ENCODE measurements around the gene CDCA4.

CDCA4 gene

DNA sequence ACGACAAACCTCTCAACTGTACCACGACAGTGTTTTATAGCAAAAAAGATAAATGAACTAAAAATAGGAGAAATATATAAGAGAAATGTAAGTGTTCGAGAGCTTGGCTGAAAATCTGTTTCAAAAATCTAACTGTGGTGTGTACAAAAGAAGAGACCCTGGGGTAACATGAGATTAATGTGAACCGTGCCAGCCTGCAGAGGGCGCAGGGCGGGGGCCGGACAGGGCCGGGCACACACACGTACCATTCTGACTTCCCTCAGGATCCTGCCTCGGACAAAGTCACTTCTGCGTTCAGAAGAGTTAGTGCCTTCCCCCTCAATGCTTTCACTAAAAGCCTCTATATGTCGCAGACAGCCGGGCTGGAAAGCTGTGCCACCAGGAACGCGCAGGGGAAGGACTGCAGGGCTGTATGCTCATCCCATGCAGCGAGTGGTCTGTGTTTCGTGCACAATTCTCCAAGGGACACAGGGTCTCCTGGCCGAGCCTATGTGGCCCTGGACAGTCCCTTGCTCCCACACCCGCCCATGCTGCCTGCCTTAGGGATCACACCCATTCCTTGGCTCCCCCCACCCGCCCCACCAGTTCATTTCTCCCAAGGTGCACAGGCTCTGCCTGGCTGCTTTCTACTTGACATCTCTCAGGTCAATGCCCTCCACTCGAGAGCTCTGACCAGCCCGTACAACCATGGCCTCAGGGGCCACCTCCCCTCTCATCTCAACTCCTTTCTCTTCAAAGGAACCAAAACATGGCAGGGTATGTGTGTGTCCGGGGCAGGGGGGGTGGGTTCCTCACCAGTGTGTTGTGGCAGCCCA lies 8.5 kb downstream of the CDCA4 start:
- DNase-seq, result no peak

DNA sequence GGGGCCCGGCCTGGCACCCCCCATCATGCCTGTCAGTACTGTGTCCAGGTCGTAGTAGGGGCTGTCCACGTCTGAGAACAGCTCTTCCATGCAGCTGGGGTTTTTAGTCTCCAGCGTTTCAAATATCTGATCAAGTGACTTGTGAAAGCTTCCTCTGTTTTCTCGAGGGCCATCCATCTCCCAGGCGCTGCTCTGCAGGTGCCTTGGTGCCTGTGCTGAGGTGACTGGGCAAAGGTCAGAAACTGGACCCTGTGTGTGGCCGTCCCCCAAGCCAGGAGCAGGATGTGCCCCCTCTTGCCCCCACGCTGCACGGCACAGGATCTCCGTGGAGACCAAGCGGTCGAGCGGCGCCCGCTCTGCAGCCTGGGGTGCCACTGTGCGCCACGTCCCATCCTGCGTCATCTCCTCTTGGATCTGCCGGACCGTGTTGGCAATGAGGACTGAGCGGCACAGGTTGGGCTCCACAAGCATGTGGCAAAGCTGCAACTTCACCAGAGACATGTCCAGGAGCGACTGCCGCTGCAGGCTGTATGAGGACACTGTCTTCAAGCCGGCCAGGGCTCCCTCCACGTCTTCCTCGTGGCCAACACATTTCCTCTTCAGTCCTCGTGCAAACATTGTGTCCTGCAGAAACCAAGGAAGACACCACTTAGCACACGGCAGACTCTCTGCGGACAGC lies 9.4 kb downstream of the CDCA4 start:
- no peak for DNase-seq

DNA sequence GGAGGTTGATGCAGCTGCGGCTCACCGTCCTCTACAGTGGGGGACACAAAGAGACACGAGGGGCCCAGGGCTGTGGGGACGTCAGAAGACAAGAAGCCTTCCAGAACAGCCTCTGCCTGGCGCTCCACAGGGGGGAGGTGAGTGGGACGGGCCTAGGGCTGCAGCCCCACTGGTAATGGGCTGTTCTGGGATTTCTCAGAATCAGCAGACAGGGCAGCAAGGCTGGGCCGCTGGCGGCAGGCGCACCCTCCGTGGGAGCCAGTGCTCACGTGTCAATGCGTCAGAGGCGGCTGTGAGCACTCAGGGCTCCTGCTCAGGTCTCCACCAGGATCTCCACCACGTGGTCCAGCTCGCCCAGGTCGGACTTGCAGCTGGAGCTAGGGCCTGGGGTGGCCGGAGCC lies 10.0 kb downstream of the CDCA4 start:
- DNase-seq, result no peak

DNA sequence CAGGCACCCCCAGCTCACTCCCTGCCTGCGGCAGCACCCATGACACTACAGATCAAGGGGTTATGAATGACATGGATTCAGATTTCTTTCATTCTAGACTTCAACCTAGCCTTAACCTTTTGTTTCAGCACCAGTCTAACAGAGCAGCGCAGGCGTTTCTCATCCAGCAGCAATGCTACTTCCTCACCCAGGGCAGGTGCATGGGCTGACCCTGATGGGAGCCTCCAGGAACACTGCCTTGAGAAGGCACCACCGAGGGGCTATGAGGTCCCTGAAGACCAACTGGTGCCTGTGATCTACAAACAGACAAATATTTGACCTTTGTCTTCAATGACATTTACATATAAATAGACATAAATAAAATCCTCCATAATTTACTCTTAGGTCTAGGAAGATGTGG lies 10.8 kb downstream of the CDCA4 start:
- no peak for DNase-seq

DNA sequence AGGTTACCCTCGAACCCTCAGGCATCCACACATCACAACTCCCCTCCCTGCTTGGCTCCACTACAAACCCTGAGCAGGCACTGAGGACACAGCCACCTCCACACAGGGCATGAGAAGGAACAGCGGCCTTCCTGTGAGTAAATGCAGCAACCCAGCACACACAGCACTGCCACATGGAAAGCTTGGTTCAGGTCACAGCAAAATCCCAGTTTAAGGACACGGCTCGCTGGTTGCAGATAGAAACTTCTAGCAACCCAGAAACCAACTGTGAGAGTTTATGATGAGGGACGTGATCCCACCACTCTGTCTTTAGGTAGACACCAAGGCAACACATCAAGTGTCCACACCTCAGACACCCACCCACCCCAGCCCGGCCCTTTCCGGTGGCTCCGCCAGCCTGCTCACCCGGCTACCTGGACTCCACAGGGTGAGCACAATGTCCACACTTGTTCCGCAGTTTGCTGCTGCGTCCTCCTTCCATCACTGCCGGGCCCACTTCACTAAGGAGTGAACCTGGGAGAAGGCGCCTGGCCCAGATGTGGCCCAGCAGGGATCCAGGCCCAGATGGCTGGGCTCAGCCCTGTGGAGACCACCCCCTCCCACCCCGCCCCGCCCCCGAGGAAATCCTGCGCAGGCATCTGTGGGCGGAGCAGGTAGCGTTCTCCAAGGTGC lies 13.2 kb downstream of the CDCA4 start:
- no peak for DNase-seq

DNA sequence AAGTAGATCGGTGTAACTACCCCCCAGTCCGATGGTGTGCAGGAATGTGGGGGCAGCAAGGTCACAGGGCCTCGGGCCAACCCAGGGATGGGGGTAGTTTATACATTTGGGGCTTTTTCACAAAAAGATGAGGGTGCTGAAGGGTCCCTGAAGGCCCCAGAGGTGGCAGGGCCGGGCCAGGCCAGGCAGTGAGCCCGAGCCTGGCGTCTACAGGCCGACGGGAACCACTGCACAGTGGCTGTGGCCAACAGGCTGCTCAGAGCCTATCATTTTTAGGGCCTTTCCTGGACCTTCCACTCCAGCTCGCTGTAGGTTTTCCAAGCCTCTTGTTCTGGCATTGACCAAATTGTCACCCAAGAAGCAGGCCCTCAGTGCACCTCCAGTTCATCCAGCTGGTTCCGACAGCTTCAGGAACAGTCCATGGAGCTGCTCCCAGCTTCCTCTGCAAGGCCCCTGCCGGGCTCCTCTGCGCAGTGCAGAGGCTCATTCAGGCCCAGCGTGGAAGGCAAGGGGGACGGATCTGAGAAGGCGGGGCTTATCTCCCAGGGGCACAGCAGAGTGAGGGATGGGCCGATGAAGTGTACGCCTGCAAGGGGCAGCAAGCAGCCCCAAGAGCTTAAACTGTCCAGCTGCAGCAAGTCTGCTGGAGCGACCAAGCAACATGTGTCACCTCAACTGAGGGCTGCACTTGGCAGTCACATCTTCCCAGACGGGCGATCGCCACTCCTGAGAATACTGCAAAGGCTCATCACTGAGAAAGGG lies 13.9 kb downstream of the CDCA4 start:
- no peak for DNase-seq

DNA sequence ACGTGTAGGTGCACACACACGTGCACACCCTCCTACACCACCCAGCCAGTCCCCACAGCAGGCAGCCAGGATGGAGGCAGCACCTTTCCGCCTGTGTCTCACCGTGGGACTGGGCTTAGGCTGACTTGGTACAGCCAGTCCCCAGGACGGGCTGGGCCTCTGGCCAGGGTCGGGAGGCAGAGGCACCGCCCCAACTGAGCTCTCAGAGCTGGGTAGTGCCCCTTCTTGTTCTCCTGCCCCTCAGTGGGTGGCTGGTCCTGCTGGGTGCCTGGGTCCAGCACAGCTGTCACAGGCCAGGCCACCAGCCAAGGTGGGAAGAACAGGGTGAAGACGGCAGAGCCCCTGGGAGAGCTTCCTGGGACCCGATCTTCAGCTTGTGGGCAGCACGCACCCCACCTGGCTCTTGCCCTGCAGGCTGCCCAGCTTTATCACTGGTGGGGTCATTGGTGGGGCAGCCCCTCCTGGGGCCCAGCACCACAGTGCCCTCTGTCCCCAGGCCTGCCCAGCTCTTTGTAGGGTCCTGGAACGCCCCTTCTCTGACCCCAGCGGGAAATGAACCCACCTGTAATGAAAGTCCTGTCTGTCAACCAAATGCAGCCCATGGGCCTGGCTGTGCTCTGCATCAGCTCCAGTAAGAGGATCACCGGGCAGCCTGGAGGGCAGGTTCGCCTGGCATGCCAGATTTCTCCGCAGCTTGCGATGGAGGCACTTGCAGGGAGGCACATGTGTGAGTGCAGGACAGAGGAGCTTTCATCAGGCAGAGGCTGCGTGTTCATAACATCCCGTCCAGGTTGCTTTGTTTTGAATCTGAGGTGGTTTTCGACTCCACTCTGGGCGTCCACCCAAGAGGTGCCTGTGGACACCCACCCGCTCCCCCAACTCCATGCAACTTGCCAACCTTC lies 14.7 kb downstream of the CDCA4 start:
- no peak for DNase-seq

DNA sequence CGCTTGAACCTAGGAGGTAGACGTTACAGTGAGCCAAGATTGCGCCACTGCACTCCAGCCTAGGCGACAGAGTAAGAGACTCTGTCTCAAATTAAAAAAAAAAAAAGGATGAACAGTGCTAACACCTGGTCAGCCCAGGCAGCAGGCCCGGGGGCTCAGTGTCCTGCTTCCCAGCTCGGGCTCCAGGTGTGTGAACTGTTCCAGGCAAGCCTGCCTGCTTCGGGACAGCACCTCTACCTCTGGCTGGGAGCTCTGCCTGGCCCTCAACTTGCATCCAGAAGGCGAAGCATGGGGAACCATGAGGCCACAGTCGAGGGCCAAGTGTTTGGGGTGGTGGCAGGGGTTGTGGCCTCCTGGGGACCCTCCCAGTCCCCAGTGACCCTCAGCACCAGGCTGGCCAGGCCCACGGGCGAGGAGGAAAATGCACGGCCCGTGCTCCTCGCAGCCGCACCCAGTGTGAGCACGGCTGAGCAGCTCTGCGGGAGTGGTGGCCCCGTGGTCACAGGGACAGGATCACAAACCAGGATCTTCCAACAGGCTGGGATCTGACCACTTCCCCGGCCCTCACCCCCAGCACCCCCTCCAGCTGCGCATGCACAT lies 15.5 kb downstream of the CDCA4 start:
- DNase-seq, result no peak

DNA sequence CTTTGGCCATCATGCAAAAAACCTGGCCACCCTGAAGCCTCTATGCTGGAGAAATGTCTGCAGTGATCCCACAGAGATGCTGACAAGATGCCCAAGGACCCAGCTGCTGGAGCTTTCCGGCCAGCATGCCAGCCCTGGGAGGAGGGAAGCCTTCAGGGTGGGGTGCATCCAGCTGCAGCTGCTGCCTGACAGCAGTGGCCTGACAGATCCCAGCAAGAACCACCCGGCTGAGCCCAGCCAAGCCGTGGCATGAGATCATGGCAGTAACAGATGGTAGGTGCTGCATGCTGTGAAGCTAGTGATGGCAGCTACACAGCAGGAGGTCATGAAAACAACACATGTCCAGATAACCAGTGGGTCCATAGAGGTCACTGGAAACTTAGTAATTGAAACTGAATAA lies 21.5 kb downstream of the CDCA4 start:
- peak in 1 of 2 experiments; percentile 68 for DNase-seq

DNA sequence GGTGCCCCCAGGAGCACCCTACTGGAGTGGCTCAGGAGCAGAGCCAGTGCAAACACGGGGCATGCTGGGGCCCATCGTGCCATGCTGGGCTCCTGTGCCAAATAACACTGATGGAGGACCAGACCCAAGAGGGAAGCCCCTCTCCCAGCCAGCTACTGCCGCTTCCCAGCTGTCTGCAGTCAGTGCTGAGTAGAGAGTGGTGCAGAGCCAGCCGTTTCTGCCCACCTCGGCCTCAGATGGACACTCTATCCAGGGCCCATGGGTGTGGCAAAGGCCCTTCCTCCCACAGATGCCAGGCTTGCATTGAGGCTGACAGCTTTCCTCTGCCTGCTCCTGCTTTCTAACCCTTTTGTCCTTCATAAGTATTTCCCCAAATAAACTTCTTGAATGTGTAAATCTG lies 22.1 kb downstream of the CDCA4 start:
- peak in 1 of 2 experiments; percentile 62 for DNase-seq

DNA sequence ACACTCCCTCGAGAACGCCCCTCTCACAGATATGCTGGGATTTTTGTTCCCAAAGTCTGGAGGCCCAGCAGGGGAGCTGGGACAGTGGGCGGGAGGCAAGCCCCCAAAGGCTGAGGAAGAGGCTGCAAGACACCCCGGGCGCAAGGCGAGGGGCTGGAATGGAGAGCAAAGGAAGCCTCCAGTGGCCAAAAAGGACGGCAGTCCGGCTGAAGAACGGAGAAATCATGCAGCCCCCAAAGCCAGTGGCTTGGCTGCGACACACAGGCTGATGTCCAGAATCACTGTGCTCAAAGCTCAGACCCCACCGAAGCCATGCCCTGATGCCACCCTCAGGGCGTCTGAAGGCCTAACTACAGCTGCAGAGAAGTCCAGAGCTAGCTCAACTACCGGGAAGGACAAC lies 24.4 kb downstream of the CDCA4 start:
- DNase-seq, result no peak

DNA sequence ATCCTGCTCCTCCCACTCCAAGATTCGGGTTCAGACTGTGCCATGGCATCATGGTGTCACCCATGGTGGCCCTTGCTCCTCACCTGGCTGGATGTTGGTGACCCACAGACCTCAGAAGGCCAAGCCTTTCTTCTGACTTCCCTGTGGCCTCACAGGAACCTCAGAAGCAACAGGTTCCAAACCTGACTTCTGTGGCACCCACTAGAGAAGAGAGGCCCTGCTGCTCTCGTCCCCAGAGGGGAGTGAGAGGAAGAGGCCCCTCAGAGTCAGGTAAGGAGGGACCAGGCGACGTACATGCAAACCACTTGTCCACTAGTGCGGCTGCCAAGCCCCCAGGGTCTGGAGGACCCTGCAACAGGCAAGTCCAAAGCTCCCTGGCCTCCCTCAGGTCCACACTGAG lies 24.9 kb downstream of the CDCA4 start:
- no peak for DNase-seq

DNA sequence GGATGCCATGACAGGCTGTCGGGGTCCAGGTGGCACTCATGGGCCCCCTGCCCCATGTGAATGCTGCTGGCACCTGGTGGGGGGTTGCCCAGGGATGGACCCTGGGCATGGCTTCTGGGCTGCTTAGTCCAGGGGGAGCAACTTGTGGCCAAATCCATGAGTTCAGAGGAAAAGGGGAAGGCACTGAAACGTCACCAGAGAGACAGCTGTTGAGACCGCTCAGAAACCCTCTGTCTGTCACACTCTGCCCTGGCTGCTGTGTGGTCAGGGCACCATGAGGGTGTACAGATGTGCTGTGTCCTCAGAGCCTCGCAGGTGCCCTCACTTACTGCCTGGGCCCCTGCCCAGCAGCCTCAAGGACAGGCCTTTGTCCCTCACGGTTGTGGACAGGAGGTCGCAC lies 25.9 kb downstream of the CDCA4 start:
- DNase-seq, result no peak

DNA sequence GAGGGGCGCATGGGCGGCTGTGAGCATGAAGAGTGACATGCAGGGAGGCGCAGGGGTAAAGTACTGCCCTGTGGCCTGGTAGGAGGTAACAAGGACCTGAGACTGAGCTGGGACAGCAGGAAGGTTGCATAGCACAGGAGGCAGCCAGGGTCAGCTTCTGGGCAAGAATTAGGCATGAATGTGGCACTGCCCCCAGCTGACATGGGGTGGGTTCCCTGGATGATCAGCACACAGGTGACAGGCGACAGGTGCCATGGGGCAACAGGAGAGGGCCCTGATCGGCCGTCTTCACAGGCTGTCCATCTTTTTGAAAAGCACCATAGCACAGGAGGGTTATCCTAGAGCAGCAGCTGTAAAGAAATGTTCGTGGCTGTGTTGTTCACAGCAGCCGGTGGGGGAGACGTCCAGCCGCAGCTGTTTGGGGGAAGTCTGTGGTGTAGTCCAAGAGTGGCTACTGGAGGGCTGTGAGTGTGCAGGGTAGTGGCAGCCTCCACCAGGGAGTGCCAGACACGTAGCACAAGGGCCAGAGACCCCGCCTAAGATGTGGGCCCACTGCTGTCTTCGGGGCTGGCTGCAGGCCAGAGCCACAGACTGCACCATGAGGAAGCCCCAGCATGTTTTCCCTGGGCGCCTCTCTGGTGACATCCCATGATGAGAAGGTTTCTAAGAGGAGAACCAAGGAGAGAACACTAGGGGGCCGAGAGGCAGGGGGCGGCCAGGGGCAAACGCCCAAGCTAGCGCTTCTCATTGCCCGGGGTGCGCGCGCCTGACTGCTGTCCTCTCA lies 26.9 kb downstream of the CDCA4 start:
- no peak for DNase-seq

DNA sequence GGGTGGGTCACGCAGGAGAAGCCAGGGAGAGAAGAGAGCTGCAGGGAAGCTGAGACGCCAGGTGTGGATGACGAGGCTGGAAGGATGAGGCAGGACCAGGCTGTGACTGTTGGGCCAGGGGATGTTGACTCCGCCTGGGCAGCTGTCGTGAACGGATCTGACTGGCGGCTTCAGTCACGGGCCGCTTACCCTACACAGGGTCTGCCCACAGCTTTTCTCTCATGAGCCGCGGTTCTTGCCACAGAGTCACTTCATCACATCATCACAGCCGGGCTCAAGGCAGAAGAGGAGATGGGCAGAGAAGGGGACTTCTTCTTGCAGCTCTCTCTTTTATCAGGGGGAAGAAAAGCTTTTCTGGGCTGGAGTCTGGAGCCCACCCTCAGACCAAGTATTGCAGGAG lies 27.6 kb downstream of the CDCA4 start:
- no peak for DNase-seq

DNA sequence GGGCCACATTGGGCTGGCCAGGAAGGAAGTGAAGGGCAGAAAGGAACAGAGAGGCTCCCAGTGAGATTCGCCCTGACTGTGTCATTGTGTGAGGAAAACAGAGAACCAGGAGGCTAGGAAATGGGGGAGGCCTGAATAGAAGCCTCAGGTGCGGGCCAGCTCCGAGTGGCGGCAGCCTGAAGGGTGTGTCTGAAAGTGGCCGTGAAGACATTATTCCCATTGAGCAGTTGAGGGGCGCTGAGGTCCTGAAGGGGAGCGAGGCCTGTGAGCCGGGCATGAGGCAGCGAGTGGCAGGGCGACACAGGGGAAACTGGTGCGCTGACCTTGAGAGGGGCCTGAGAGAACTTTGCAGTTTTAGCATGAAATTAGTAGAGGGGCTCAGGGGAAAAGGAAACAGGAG lies 28.4 kb downstream of the CDCA4 start:
- no peak for DNase-seq

DNA sequence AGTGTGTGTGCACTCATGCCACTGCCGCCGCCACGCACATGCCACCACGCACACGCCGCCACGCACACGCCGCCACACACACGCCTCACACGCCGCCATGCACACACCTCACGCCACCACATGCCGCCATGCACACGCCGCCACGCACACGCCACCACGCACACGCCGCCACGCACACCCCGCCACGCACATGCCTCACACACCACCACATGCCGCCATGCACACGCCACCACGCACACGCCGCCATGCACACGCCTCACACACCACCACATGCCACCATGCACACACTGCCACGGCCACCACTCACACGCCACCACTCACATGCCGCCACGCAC lies 29.0 kb downstream of the CDCA4 start:
- DNase-seq, result no peak

DNA sequence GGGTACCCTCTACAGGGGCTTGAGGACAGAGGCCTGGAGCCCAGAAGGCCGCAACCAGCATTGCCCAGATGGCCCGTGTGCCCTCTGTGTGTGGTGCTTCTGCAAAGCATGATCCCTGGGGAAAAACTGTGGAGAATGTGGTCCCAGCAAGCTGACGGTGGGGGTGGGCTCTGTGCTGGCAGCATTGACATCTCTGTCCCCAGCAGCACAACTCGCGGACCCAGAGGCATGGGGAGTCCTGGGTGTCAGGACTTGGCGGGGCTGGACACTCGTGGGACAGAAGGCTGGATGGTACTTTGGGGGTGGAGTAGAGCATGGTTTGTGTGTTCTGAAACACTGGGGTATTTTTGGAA lies 31.0 kb downstream of the CDCA4 start:
- no peak for DNase-seq

DNA sequence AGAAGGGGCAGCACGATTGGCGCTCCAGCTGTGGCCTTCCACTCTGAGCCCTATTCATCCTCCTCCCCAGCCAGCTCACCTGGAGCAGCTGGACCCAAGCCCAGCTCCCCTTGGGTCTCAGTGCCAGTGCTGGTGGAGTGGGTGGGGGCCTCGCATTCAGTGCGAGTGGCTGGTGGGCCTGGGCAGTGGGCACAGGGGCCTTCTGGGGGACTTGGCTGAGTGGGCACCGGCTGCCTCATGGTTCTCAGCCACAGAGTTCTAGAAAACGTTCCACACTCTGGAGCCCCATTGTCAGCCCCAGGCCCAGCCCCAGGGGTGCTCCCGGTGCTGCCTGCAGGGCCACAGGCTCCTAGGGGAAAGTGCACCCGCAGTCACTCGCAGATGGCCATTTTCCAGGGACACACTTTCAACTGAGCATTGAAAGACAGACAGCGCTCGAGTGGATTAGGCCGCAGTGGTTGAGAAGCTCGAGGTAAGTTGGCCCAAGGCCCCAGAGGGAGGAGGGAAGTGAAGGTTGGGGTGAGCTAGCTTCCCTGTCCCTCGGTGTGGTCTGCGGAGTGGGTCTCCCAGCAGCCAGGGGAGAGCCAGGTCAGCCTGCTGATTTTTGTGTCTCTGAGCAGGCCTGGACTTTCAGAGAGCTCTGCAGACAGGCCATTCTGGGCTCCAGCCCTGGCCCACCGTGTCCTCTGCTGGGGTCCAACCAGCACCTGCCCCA lies 31.5 kb downstream of the CDCA4 start:
- no peak for DNase-seq

DNA sequence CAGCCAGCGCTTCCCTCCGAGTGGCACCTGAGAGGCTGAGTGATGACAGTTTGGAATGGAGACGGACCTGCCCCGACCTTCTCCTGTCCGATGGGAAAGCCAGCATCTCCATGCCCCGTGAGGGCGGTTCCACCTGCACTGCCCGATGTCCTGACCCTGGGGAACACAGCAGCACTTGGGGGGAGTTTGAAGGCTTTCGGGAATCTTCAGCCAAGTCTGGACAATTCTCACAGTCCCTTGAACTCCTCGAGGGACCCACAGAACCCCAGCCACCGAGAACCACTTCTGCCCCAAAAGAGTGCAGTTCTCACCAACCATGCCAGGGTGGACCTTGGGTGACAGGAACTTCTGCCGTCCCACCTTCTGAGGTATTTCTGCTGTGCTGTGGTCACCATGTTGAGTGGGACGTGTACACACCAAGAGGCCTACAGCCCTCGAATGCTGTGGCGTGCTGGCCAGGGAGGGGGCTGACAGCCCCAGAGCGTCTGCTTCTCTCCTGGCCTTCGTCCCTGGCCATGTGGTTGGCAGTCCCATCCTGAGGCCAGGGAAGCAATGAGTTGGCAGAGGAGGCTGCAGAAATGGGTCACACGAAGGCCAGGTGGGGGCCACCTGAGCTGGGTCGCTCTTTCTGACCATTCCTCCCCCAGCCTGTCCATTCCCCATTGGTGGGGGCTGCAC lies 34.3 kb downstream of the CDCA4 start:
- no peak for DNase-seq

All from NCI-H446 (cell line).